OCI-LY1 (cell line): ENCODE results near the gene ASTN1.

ENCODE experiments used
- EZH2 ChIP-seq: fragments of 200-600 bp; sonication (generic), shearing (Covaris generic); IDR thresholded peaks from 2 replicates; pipeline ENCODE4 v1.8.0; 2017; ENCODE audit warnings: borderline replicate concordance, mixed run types, mild to moderate bottlenecking, antibody characterized with exemption, low read length, moderate library complexity, mixed read lengths
- TF ChIP-seq, protein P1 (sequence below): fragments of 200-600 bp; sonication (generic), shearing (Covaris generic); IDR thresholded peaks from 2 replicates; pipeline ENCODE4 v1.5.1; 2017; ENCODE audit warnings: mild to moderate bottlenecking, antibody characterized with exemption, low read length, moderate library complexity, mixed read lengths

DNA sequence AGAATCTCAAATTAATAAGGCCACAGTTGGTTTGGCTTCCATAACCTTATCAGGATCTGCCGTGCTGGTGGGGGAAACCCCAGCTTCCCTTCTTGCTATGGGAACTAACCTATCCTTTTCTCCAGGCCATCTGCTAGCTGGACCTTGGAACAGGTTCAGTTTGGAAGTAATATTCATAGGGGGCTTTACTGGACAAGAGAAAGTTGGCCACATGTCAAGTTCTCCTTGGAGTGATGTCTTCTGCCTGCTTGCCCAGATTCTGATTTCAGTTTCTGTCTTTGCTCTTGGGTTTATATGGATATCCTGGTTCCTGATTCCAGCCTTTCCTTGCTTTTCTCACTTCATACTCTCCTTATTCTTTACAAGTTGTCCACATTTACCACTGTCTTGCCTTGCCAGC, 279.6 kb downstream of the ASTN1 start:
- TF ChIP-seq, protein P1, sequence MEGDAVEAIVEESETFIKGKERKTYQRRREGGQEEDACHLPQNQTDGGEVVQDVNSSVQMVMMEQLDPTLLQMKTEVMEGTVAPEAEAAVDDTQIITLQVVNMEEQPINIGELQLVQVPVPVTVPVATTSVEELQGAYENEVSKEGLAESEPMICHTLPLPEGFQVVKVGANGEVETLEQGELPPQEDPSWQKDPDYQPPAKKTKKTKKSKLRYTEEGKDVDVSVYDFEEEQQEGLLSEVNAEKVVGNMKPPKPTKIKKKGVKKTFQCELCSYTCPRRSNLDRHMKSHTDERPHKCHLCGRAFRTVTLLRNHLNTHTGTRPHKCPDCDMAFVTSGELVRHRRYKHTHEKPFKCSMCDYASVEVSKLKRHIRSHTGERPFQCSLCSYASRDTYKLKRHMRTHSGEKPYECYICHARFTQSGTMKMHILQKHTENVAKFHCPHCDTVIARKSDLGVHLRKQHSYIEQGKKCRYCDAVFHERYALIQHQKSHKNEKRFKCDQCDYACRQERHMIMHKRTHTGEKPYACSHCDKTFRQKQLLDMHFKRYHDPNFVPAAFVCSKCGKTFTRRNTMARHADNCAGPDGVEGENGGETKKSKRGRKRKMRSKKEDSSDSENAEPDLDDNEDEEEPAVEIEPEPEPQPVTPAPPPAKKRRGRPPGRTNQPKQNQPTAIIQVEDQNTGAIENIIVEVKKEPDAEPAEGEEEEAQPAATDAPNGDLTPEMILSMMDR, result no peak
- no peak for TF ChIP-seq EZH2
